ENCODE measurements around the gene FADS3.

GRCh38 chr11:61918938-61919704 is 27.8 kb upstream of the FADS3 start:
- TF ChIP-seq EZH2 (IDR thresholded peaks at IDR 0.05; ENCODE audit: low read length, missing control alignments) (no peak), CTCF (conservative IDR thresholded peaks at IDR 0.05 in 1 of 2, IDR thresholded peaks at IDR 0.05 in 1 of 2; ENCODE audit: low read depth in 1 of 2, low read length in 2 of 2) (no peak)

All from fibroblast of lung (primary cell).